ENCODE results near the gene SYCE3. TPM values are rescaled to one million over a fixed set of nuclear protein-coding genes. Genes with fewer than 3 reads are reported as not detected.

Gene SYCE3
- total and polyA plus RNA-seq, 9 of the 15 experiments (the other 6 are each of a cell fraction or from before 2014, with no cell fraction given) = 0.56 TPM; not detected in 8

DNA sequence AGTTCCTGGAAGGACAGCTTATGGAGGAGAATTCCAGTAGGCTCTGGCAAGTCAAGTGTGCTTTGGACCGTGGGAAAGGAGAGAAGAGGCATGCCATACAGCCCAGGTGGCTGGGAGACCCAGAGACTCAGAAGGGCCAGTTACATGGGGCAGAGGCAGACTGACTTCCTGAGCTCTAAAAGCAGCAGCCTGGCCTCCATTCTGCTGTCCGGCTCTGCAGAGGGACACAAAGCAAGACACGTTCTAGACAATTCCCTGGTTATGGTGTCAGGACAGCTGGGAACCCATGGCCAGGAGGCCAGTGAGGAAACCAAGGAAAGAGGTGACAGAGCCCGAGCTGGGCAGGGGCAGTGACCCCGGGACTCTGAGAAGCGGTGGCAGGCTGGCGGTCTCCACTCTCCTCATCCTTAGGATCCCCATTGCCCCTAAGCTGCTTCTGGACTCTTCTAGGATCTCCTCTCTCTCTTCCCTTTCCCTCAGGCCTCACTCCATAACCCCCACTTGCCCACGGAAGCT lies 12.8 kb upstream of the SYCE3 start (continued):
- TF ChIP-seq, protein P1, sequence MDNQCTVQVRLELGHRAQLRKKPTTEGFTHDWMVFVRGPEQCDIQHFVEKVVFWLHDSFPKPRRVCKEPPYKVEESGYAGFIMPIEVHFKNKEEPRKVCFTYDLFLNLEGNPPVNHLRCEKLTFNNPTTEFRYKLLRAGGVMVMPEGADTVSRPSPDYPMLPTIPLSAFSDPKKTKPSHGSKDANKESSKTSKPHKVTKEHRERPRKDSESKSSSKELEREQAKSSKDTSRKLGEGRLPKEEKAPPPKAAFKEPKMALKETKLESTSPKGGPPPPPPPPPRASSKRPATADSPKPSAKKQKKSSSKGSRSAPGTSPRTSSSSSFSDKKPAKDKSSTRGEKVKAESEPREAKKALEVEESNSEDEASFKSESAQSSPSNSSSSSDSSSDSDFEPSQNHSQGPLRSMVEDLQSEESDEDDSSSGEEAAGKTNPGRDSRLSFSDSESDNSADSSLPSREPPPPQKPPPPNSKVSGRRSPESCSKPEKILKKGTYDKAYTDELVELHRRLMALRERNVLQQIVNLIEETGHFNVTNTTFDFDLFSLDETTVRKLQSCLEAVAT (IDR thresholded peaks at IDR 0.05) = no peak
- TF ChIP-seq, protein P2, sequence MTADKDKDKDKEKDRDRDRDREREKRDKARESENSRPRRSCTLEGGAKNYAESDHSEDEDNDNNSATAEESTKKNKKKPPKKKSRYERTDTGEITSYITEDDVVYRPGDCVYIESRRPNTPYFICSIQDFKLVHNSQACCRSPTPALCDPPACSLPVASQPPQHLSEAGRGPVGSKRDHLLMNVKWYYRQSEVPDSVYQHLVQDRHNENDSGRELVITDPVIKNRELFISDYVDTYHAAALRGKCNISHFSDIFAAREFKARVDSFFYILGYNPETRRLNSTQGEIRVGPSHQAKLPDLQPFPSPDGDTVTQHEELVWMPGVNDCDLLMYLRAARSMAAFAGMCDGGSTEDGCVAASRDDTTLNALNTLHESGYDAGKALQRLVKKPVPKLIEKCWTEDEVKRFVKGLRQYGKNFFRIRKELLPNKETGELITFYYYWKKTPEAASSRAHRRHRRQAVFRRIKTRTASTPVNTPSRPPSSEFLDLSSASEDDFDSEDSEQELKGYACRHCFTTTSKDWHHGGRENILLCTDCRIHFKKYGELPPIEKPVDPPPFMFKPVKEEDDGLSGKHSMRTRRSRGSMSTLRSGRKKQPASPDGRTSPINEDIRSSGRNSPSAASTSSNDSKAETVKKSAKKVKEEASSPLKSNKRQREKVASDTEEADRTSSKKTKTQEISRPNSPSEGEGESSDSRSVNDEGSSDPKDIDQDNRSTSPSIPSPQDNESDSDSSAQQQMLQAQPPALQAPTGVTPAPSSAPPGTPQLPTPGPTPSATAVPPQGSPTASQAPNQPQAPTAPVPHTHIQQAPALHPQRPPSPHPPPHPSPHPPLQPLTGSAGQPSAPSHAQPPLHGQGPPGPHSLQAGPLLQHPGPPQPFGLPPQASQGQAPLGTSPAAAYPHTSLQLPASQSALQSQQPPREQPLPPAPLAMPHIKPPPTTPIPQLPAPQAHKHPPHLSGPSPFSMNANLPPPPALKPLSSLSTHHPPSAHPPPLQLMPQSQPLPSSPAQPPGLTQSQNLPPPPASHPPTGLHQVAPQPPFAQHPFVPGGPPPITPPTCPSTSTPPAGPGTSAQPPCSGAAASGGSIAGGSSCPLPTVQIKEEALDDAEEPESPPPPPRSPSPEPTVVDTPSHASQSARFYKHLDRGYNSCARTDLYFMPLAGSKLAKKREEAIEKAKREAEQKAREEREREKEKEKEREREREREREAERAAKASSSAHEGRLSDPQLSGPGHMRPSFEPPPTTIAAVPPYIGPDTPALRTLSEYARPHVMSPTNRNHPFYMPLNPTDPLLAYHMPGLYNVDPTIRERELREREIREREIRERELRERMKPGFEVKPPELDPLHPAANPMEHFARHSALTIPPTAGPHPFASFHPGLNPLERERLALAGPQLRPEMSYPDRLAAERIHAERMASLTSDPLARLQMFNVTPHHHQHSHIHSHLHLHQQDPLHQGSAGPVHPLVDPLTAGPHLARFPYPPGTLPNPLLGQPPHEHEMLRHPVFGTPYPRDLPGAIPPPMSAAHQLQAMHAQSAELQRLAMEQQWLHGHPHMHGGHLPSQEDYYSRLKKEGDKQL (CRISPR knock-in tag; IDR thresholded peaks at IDR 0.05; ENCODE audit: borderline replicate concordance) = no peak
- TF ChIP-seq CBX8 (IDR thresholded peaks at IDR 0.05; ENCODE audit: borderline replicate concordance, extremely low read depth, low read depth, low read length, poor library complexity, severe bottlenecking) (no peak), SMAD3 (CRISPR knock-in tag; conservative IDR thresholded peaks at IDR 0.05) (no peak)
- TF ChIP-seq, protein P3, sequence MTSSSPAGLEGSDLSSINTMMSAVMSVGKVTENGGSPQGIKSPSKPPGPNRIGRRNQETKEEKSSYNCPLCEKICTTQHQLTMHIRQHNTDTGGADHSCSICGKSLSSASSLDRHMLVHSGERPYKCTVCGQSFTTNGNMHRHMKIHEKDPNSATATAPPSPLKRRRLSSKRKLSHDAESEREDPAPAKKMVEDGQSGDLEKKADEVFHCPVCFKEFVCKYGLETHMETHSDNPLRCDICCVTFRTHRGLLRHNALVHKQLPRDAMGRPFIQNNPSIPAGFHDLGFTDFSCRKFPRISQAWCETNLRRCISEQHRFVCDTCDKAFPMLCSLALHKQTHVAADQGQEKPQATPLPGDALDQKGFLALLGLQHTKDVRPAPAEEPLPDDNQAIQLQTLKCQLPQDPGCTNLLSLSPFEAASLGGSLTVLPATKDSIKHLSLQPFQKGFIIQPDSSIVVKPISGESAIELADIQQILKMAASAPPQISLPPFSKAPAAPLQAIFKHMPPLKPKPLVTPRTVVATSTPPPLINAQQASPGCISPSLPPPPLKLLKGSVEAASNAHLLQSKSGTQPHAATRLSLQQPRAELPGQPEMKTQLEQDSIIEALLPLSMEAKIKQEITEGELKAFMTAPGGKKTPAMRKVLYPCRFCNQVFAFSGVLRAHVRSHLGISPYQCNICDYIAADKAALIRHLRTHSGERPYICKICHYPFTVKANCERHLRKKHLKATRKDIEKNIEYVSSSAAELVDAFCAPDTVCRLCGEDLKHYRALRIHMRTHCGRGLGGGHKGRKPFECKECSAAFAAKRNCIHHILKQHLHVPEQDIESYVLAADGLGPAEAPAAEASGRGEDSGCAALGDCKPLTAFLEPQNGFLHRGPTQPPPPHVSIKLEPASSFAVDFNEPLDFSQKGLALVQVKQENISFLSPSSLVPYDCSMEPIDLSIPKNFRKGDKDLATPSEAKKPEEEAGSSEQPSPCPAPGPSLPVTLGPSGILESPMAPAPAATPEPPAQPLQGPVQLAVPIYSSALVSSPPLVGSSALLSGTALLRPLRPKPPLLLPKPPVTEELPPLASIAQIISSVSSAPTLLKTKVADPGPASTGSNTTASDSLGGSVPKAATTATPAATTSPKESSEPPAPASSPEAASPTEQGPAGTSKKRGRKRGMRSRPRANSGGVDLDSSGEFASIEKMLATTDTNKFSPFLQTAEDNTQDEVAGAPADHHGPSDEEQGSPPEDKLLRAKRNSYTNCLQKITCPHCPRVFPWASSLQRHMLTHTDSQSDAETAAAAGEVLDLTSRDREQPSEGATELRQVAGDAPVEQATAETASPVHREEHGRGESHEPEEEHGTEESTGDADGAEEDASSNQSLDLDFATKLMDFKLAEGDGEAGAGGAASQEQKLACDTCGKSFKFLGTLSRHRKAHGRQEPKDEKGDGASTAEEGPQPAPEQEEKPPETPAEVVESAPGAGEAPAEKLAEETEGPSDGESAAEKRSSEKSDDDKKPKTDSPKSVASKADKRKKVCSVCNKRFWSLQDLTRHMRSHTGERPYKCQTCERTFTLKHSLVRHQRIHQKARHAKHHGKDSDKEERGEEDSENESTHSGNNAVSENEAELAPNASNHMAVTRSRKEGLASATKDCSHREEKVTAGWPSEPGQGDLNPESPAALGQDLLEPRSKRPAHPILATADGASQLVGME (CRISPR knock-in tag; IDR thresholded peaks at IDR 0.05) = no peak

Data from K562 (cell line).